T-cell (primary cell): ENCODE measurements around the gene TPST1. TPM values are rescaled to one million over a fixed set of nuclear protein-coding genes. Genes with fewer than 3 reads are reported as not detected.

Experiments
- ATAC-seq, 4 experiments: fragments of 200-7000 bp in 3 of 4; fragments of 150-1000 bp in 1 of 4; cut with Tn5 transposase; replicated peaks in 1 of 4; 1 replicate in 3 of 4; 2 replicates in 1 of 4; pipeline ENCODE4 v1.10.0; 2021; ENCODE audit warnings: moderate library complexity in 3 of 4, mild to moderate bottlenecking in 2 of 4, moderate number of reproducible peaks in 1 of 4
- CTCF ChIA-PET, 2 donors: fragments of 300-600 bp; sonication (Branson Sonifier 250); formaldehyde crosslinking; loops; one replicate each; lab custom pipeline; 2022; ENCODE audit warnings: antibody characterized with exemption in 2 of 2; lab: Charles Lee
- POLR2A ChIA-PET, 2 donors: fragments of 300-600 bp; sonication (Branson Sonifier 250); formaldehyde crosslinking; loops; one replicate each; lab custom pipeline; 2022; ENCODE audit warnings: antibody characterized with exemption in 2 of 2; lab: Charles Lee
- DNase-seq, 35 experiments: peaks; one replicate each; pipeline versions ENCODE4 v3.0.0 to v3.0.0-alpha.2; 2013 to 2023
- H3K27ac ChIP-seq: one replicate; pipeline ENCODE4 v1.5.1; 2013; ENCODE audit warnings: low read length
- H3K27me3 ChIP-seq, 2 experiments: replicated peaks in 1 of 2; 1 replicate in 1 of 2; 2 replicates in 1 of 2; pipeline versions ENCODE4 v1.6.1 to v1.7.0; 2013; ENCODE audit warnings: low read length in 1 of 2, mixed read lengths in 1 of 2; ENCODE audit not compliant: control insufficient read depth in 2 of 2, insufficient read depth in 2 of 2; ENCODE audit errors: extremely low read depth in 1 of 2
- H3K36me3 ChIP-seq, 2 donors: 1 replicate in 1 of 2; 2 replicates in 1 of 2; pipeline versions ENCODE4 v1.6.1 to v1.7.0; 2013; ENCODE audit warnings: low read length in 1 of 2; ENCODE audit not compliant: control insufficient read depth in 2 of 2, insufficient read depth in 1 of 2; ENCODE audit errors: extremely low read depth in 1 of 2
- H3K4me1 ChIP-seq, 2 experiments: 1 replicate in 1 of 2; 2 replicates in 1 of 2; pipeline versions ENCODE4 v1.6.1 to v1.7.0; 2013; ENCODE audit warnings: low read length in 2 of 2, mixed read lengths in 1 of 2; ENCODE audit not compliant: insufficient read depth in 2 of 2, control insufficient read depth in 1 of 2; ENCODE audit errors: extremely low read depth in 1 of 2
- H3K4me3 ChIP-seq, 2 donors: 1 replicate in 1 of 2; 2 replicates in 1 of 2; pipeline versions ENCODE4 v1.5.1 to v1.7.0; 2013; ENCODE audit warnings: mild to moderate bottlenecking in 2 of 2, low read length in 1 of 2, moderate library complexity in 1 of 2; ENCODE audit not compliant: control insufficient read depth in 1 of 2; ENCODE audit errors: extremely low read depth in 1 of 2
- H3K9me3 ChIP-seq: 2 replicates; pipeline ENCODE4 v1.7.0; 2013
- H3K27ac Mint-ChIP-seq, 2 donors: one replicate each; pipeline ENCODE4 v1.8.0; 2020 to 2021; ENCODE audit warnings: mild to moderate bottlenecking in 2 of 2, mixed read lengths in 2 of 2
- H3K27me3 Mint-ChIP-seq, 2 donors: one replicate each; pipeline ENCODE4 v1.8.0; 2021 to 2022; ENCODE audit warnings: mixed read lengths in 2 of 2
- H3K36me3 Mint-ChIP-seq: one replicate; pipeline ENCODE4 v1.8.0; 2021; ENCODE audit warnings: mixed read lengths
- H3K4me1 Mint-ChIP-seq, 3 donors: one replicate each; pipeline ENCODE4 v1.8.0; 2020 to 2022; ENCODE audit warnings: mixed read lengths in 3 of 3, mild to moderate bottlenecking in 1 of 3
- H3K4me3 Mint-ChIP-seq, 3 donors: one replicate each; pipeline ENCODE4 v1.8.0; 2020 to 2022; ENCODE audit warnings: mild to moderate bottlenecking in 3 of 3, mixed read lengths in 3 of 3, moderate library complexity in 3 of 3
- H3K9me3 Mint-ChIP-seq, 3 donors: one replicate each; pipeline ENCODE4 v1.8.0; 2020 to 2022; ENCODE audit warnings: mixed read lengths in 3 of 3
- WGBS: methylation state at CpG from one replicate; pipeline ENCODE4 v1.1.5; 2013; ENCODE audit warnings: missing lambda C conversion rate; ENCODE audit not compliant: insufficient coverage; 5-methylcytosine and 5-hydroxymethylcytosine counted together
- total RNA-seq, 35 experiments: library from RNA in 6 of 35; stranded (reverse) in 6 of 35; fragments of 120-200 nt in 1 of 35; gene quantifications; one replicate each; pipeline versions ENCODE4 v1.2.1 to v1.2.4 and lab custom pipeline; 2013 to 2026

Gene TPST1
- total RNA-seq, 5 donors from 2014 or later (not counting 1 experiment from before 2014, with no cell fraction given) = 2.1 to 6.3 (median 2.6) TPM

GRCh38 chr7:66344166-66344565 is 139.0 kb downstream of the TPST1 start:
- POLR2A ChIA-PET = no interaction called here
- CTCF ChIA-PET = no interaction called here

GRCh38 chr7:66348531-66348930 is 143.4 kb downstream of the TPST1 start:
- H3K27me3 Mint-ChIP-seq = peaks cover 0 to 3% of the 10 kb centered on the region in 2 donors
- H3K27ac Mint-ChIP-seq = no peak overlapping the region
- no peaks in the 10 kb centered on the region for H3K36me3 Mint-ChIP-seq
- ATAC-seq = no peak
- Histone ChIP-seq H3K4me1 (no peaks in the 10 kb centered on the region), H3K36me3 (no peaks in the 10 kb centered on the region), H3K4me3 (no peak overlapping the region), H3K9me3 (no peaks in the 10 kb centered on the region), H3K27ac (no peak overlapping the region), H3K27me3 (peaks cover 0 to 14% of the 10 kb centered on the region in 2 experiments)
- 25% methylated on average over 2 of the region's 4 CpGs for WGBS
- H3K4me1 Mint-ChIP-seq = peaks cover 0 to 1% (median 0%) of the 10 kb centered on the region in 3 donors
- no peak overlapping the region for H3K4me3 Mint-ChIP-seq
- peaks cover 2 to 4% (median 4%) of the 10 kb centered on the region in 3 donors for H3K9me3 Mint-ChIP-seq
- no peak for DNase-seq
- ChIA-PET POLR2A (no interaction called here), CTCF (no interaction called here)

More at GRCh38 chr7:66344166-66344565, 139.0 kb downstream of the TPST1 start:
- WGBS = no CpG with 5 or more reads among the region's 1 CpG
- Histone ChIP-seq H3K9me3 (no peaks in the 10 kb centered on the region), H3K27ac (no peak overlapping the region), H3K27me3 (no peaks in the 10 kb centered on the region), H3K36me3 (no peaks in the 10 kb centered on the region), H3K4me1 (no peaks in the 10 kb centered on the region), H3K4me3 (no peak overlapping the region)
- peaks cover 0 to 3% of the 10 kb centered on the region in 2 donors for H3K27me3 Mint-ChIP-seq
- H3K9me3 Mint-ChIP-seq = peaks cover 8 to 17% (median 12%) of the 10 kb centered on the region in 3 donors
- DNase-seq (no peak), ATAC-seq (no peak)
- H3K4me1 Mint-ChIP-seq = peaks cover 0 to 1% (median 0%) of the 10 kb centered on the region in 3 donors
- no peak overlapping the region for H3K4me3 Mint-ChIP-seq
- H3K27ac Mint-ChIP-seq = no peak overlapping the region
- H3K36me3 Mint-ChIP-seq = peaks cover 2% of the 10 kb centered on the region

- ATAC-seq (no peak), DNase-seq (no peak)
- peaks cover 2 to 4% (median 4%) of the 10 kb centered on the region in 3 donors for H3K9me3 Mint-ChIP-seq
- ChIA-PET POLR2A (no interaction called here), CTCF (no interaction called here)
- Histone ChIP-seq H3K9me3 (no peaks in the 10 kb centered on the region), H3K27me3 (peaks cover 0 to 16% of the 10 kb centered on the region in 2 experiments), H3K4me1 (no peaks in the 10 kb centered on the region), H3K36me3 (no peaks in the 10 kb centered on the region), H3K4me3 (no peak overlapping the region), H3K27ac (no peak overlapping the region)
- 69% methylated on average over 5 of the region's 6 CpGs for WGBS
- H3K27ac Mint-ChIP-seq = no peak overlapping the region
- no peak overlapping the region for H3K4me3 Mint-ChIP-seq
- peaks cover 0 to 1% (median 0%) of the 10 kb centered on the region in 3 donors for H3K4me1 Mint-ChIP-seq
- H3K36me3 Mint-ChIP-seq = no peaks in the 10 kb centered on the region
- peaks cover 0 to 3% of the 10 kb centered on the region in 2 donors for H3K27me3 Mint-ChIP-seq
Measured at GRCh38 chr7:66348959-66349358, 143.8 kb downstream of the TPST1 start.

- H3K27me3 ChIP-seq = peaks cover 0 to 16% of the 10 kb centered on the region in 2 experiments
- no peak overlapping the region for H3K4me3 Mint-ChIP-seq
- peaks cover 0 to 3% of the 10 kb centered on the region in 2 donors for H3K27me3 Mint-ChIP-seq
- H3K27ac Mint-ChIP-seq = no peak overlapping the region
- H3K36me3 Mint-ChIP-seq = no peaks in the 10 kb centered on the region
- 75% methylated on average over 2 of the region's 4 CpGs for WGBS
- no peaks in the 10 kb centered on the region for H3K4me1 ChIP-seq
- no peak overlapping the region for H3K4me3 ChIP-seq
- H3K9me3 ChIP-seq = no peaks in the 10 kb centered on the region
- no peaks in the 10 kb centered on the region for H3K36me3 ChIP-seq
- DNase-seq (no peak), ATAC-seq (no peak)
- H3K27ac ChIP-seq = no peak overlapping the region
- ChIA-PET POLR2A (no interaction called here), CTCF (no interaction called here)
- H3K4me1 Mint-ChIP-seq = peaks cover 0 to 1% (median 0%) of the 10 kb centered on the region in 3 donors
- H3K9me3 Mint-ChIP-seq = peaks cover 0 to 4% (median 2%) of the 10 kb centered on the region in 3 donors
Measured at GRCh38 chr7:66352071-66352470, 146.9 kb downstream of the TPST1 start.

- Mint-ChIP-seq H3K27me3 (peaks cover 0 to 3% of the 10 kb centered on the region in 2 donors), H3K4me3 (no peak overlapping the region), H3K27ac (no peak overlapping the region), H3K4me1 (peaks cover 0 to 1% (median 0%) of the 10 kb centered on the region in 3 donors), H3K9me3 (no peaks in the 10 kb centered on the region), H3K36me3 (no peaks in the 10 kb centered on the region)
- ATAC-seq = no peak
- POLR2A ChIA-PET = no interaction called here
- no peak for DNase-seq
- Histone ChIP-seq H3K4me1 (no peaks in the 10 kb centered on the region), H3K27me3 (peaks cover 0 to 16% of the 10 kb centered on the region in 2 experiments), H3K27ac (no peak overlapping the region), H3K9me3 (no peaks in the 10 kb centered on the region), H3K4me3 (no peak overlapping the region), H3K36me3 (no peaks in the 10 kb centered on the region)
- CTCF ChIA-PET = no interaction called here
- WGBS = 93% methylated on average over 5 of the region's 5 CpGs
Measured at GRCh38 chr7:66353547-66353946, 148.4 kb downstream of the TPST1 start.

- 80% methylated on average over 1 of the region's 4 CpGs for WGBS
- Histone ChIP-seq H3K36me3 (no peaks in the 10 kb centered on the region), H3K27me3 (peaks cover 0 to 15% of the 10 kb centered on the region in 2 experiments), H3K27ac (no peak overlapping the region), H3K9me3 (no peaks in the 10 kb centered on the region), H3K4me1 (no peaks in the 10 kb centered on the region), H3K4me3 (no peak overlapping the region)
- no peaks in the 10 kb centered on the region for H3K36me3 Mint-ChIP-seq
- ChIA-PET POLR2A (no interaction called here), CTCF (no interaction called here)
- H3K9me3 Mint-ChIP-seq = no peaks in the 10 kb centered on the region
- H3K4me1 Mint-ChIP-seq = no peaks in the 10 kb centered on the region
- ATAC-seq (no peak), DNase-seq (no peak)
- H3K4me3 Mint-ChIP-seq = no peak overlapping the region
- H3K27ac Mint-ChIP-seq = no peak overlapping the region
- no peaks in the 10 kb centered on the region for H3K27me3 Mint-ChIP-seq
Measured at GRCh38 chr7:66355756-66356155, 150.6 kb downstream of the TPST1 start.
